ENCODE data around the gene MIOS. TPM values are rescaled to one million over a fixed set of nuclear protein-coding genes. Genes with fewer than 3 reads are reported as not detected.

MIOS gene
- total RNA-seq, 1 donor from 2014 or later = 64.9 TPM

DNA sequence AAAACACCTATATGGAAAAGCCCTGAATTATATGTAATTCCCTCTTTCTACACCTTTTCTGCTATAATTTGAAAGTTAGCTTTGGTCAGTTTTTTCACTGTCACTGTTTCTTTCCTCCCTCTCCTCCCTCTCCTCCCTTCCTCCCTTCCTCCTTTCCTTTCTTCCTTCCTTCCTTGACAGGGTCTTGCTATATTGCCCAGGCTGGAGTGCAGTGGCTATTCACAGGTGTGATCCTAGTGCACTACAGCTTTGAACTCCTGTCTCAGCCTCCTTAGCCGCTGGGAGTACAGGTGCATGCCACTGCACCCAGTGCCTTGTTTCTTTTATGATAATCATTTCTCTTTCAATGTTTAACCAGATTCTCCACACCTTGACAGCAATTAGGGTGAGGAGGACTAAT is 51.7 kb downstream of the MIOS start:
- no peak for DNase-seq (ENCODE audit: low read depth)
- TF ChIP-seq CTCF (conservative IDR thresholded peaks at IDR 0.05; ENCODE audit: low read depth, low read length) = no peak
- no peak overlapping the region for H3K4me3 ChIP-seq (ENCODE audit: low read depth, low read length)

DNA sequence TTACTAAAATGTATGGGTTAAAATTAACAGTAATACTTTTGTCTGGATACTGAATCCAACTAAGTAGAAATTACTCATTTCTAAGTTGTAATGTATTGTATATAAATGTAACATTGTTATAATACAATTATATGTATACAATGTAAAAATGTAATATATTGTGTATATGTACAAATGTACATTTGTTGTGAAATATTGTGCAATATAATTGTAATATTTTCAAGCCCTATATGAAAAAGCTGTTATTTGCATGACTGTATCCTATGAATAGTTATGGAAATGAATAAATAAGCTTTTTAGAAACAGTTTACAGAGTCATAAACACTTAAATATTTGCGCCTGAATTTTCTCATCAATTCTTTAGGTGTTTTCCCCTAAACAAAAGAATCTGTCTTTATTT is 53.6 kb downstream of the MIOS start:
- TF ChIP-seq CTCF (conservative IDR thresholded peaks at IDR 0.05; ENCODE audit: low read depth, low read length) = no peak
- H3K4me3 ChIP-seq (ENCODE audit: low read depth, low read length) = no peak overlapping the region
- no peak for DNase-seq (ENCODE audit: low read depth)

GRCh38 chr7:7620644-7621210 is 54.0 kb downstream of the MIOS start:
- no peak overlapping the region for H3K4me3 ChIP-seq (ENCODE audit: low read depth, low read length)
- TF ChIP-seq CTCF (conservative IDR thresholded peaks at IDR 0.05; ENCODE audit: low read depth, low read length) = no peak
- DNase-seq (ENCODE audit: low read depth) = no peak

- DNase-seq (ENCODE audit: low read depth) = no peak
- no peak for TF ChIP-seq CTCF (conservative IDR thresholded peaks at IDR 0.05; ENCODE audit: low read depth, low read length)
- H3K4me3 ChIP-seq (ENCODE audit: low read depth, low read length) = no peak overlapping the region
Measured at GRCh38 chr7:7628476-7628875, 61.8 kb downstream of the MIOS start.

GRCh38 chr7:7630626-7631329 is 64.1 kb downstream of the MIOS start:
- DNase-seq (ENCODE audit: low read depth) = no peak
- no peak overlapping the region for H3K4me3 ChIP-seq (ENCODE audit: low read depth, low read length)
- no peak for TF ChIP-seq CTCF (conservative IDR thresholded peaks at IDR 0.05; ENCODE audit: low read depth, low read length)

GRCh38 chr7:7639421-7639820 is 72.7 kb downstream of the MIOS start:
- TF ChIP-seq CTCF (conservative IDR thresholded peaks at IDR 0.05; ENCODE audit: low read depth, low read length) = no peak
- DNase-seq (ENCODE audit: low read depth) = no peak

DNA sequence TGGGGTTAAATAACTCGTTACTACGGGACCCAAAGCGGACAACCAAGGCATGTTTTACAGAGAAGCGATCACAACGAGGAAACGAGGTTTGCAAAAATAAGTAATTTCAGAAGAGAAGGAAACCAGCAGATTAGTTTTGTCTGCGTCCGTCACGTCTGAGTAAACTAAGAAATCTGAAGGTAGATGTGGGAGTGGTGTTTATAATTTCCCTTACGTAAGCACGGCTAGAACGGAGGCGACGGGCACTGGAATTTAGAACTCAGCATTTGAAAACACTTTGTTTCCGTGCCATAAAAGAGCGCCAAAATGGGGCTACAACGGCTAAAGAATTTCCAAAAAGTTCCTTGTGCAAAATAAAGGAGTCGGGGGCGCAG is 73.2 kb downstream of the MIOS start:
- no peak for DNase-seq (ENCODE audit: low read depth)
- peak overlapping the region; percentile 86 for H3K4me3 ChIP-seq (ENCODE audit: low read depth, low read length)
- no peak for TF ChIP-seq CTCF (conservative IDR thresholded peaks at IDR 0.05; ENCODE audit: low read depth, low read length)

More at GRCh38 chr7:7639421-7639820, 72.7 kb downstream of the MIOS start:
- H3K4me3 ChIP-seq (ENCODE audit: low read depth, low read length) = peak overlapping the region; percentile 86
